ENCODE data around the gene IFI27L2.

Gene IFI27L2, protein sequence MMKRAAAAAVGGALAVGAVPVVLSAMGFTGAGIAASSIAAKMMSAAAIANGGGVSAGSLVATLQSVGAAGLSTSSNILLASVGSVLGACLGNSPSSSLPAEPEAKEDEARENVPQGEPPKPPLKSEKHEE

DNA sequence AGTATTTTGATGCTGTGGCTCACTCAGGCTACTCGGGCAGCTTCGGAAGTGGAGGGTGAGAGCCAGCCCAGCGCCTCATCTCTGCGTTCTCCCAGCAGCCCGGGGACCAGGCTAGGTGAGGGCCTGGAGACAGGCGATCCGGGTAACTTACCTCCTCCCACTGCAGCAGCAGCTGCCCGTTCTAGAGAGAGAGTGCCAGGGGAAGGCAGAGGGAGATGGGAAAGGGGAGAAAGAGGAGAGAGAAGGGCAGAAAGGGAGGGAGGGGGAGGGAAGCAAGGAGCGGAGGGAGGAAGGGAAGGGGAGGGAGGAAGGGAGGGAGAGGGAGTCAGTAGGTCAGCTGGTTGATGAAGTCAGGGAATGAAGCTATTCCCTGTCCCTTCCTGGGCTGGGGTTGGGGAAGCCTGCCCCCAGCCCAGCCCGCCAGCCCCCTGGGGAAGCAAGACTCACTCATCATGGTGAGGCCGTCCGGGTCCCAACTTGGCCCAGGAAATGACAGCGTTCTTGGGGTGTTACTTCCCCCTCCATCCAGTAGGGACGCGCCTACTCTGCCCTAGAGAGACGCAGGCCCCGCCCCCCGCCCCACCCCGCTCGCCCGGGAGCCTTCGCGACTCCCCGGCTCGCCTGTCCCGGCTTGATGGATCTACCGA is at the start of gene IFI27L2:
TSS of gene IFI27L2 (minus strand) at position 494 of the 647 bp plus-strand sequence. CDS start at position 454, 40 bp downstream.
- Mint-ChIP-seq H3K4me1 (peaks cover 26% of the 10 kb centered on the region), H3K4me3 (peak within 1 kb of the TSS; percentile 97 to 99), H3K27me3 (no peaks in the 10 kb centered on the region), H3K9me3 (no peaks in the 10 kb centered on the region), H3K27ac (peak within 1 kb of the TSS; percentile 94 to 96)
- ATAC-seq (peak; percentile 95), DNase-seq (peak; percentile 62 to 67)

DNA sequence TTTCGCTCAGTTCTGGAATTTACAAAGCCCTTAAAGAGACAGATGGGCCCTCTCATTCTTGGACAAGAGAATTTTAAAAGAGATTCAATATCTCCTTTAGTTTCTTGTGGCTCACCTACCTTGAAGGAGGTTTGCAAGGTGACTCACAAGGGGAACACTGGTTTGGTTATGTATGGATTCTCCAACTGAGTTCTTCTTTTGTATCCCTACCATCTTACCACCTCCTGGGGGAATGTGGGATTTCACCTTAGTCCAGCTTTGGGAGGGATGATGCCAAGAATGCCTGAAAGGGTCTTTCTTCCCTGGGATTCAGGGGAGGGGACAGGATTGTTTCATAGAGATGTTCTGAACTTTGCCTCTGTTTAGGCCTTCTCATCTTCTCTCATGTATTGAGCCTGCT is 48.4 kb upstream of the IFI27L2 start:
- Mint-ChIP-seq H3K27ac (no peak overlapping the region), H3K4me3 (no peak overlapping the region), H3K9me3 (no peaks in the 10 kb centered on the region), H3K27me3 (peaks cover 33% of the 10 kb centered on the region), H3K4me1 (peaks cover 42% of the 10 kb centered on the region)
- DNase-seq, result no peak
- ATAC-seq, result no peak

DNA sequence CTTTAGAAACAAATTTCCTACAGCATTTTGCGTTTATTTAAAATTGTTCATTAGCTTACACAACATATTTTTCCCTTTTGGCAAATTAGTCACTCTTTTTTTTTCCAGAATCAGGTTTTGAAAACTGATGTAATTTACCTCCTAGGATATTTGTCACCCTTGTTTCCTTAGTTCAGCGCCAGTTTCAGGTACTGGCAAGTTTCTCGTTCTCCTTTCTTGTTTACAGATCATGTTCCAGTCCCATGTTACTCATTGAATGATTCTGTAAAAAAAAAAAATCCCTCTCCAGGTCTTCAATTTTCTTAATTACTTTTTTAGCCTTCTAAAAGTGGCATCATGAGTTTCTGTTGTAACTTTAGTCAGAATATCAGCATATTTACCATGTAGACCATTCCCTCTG is 47.4 kb upstream of the IFI27L2 start:
- Mint-ChIP-seq H3K9me3 (no peaks in the 10 kb centered on the region), H3K27me3 (peaks cover 36% of the 10 kb centered on the region), H3K4me1 (peaks cover 42% of the 10 kb centered on the region), H3K4me3 (peak overlapping the region in 1 of 2 donors; percentile 2), H3K27ac (no peak overlapping the region)
- DNase-seq (no peak), ATAC-seq (no peak)

DNA sequence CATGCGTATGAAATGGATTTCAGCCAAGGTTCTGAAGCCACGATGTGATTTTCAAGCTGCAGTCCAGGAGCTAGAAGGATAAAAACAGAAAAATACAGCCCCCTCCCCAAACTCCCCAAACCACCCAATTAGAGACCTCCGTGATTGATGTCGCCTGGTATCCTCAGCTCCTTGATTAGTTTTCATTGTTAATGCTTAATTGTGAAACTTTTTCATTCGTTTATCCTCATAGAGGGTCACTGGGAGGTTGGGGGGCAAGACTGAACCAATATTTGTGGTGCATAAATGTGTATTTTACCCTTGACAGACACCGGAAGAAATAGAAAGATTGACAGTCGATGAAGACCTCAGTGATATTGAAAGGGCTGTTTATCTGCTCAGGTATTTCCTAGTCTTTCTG is 46.3 kb upstream of the IFI27L2 start:
- H3K27me3 Mint-ChIP-seq, result peaks cover 40% of the 10 kb centered on the region
- peak overlapping the region; percentile 83 to 89 for H3K4me3 Mint-ChIP-seq
- DNase-seq (no peak), ATAC-seq (no peak)
- peak overlapping the region in 1 of 2 donors; percentile 57 for H3K27ac Mint-ChIP-seq
- peaks cover 36% of the 10 kb centered on the region for H3K4me1 Mint-ChIP-seq
- no peaks in the 10 kb centered on the region for H3K9me3 Mint-ChIP-seq

DNA sequence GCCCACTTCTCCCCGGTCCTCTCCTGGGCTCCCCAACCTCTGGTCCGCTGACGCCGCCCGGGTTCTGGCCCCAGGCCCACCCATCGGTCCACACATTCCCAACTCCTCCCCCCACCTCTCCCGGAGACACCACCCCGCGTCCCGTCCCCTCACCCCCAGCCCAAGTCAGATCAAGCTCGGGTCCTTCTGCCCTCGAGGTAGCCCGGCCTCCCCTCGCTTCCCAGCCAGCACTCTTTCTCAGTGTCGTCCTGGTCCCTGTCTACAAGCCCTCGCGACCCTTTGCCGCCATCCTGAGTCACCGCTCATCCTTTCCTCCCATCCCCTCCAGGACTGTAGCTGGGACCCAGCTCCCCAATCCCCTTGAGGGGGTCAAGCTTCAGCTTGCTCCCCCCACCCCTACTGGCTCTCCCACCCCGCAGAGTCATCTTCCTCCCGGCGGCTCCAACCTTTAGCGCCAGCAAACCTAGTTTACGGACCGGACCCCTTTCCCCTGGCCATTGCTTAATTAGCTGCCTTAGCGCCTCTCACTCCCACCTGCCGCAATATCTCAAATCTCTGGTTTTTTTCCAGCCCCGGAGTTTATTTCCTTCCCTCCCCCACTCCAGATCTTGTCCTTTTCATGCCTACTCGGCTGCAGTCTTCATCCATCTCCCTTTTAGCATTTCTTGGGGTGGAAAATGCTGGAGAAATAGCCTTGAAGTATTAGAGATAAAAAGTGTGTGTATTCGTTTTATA is 45.8 kb upstream of the IFI27L2 start:
- no peaks in the 10 kb centered on the region for H3K9me3 Mint-ChIP-seq
- peak overlapping the region; percentile 57 to 81 for H3K27ac Mint-ChIP-seq
- H3K27me3 Mint-ChIP-seq, result peaks cover 40% of the 10 kb centered on the region
- H3K4me3 Mint-ChIP-seq, result peak overlapping the region; percentile 83 to 89
- no peak for DNase-seq
- peaks cover 32% of the 10 kb centered on the region for H3K4me1 Mint-ChIP-seq
- ATAC-seq, result peak; percentile 19

DNA sequence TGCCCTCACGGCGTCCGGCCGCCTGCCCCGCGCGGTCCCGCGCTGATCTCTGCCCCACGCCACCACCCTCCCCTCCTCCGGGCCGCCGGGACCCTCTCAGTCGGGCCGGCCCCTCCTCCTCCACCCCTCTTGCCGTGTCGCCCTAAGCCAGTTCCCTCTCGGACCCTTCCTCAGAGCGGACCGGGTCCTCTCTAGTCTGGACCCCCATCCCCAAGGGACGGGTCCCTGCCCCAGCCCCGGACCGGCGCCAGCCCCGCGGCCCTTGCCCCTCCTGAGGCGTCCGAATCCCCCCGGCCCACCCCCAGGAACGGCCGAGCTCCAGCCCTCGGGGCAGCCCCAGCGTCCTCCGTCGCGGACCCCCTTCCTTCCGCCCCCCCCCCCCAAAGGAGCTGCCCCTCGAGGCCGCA is 45.2 kb upstream of the IFI27L2 start:
- Mint-ChIP-seq H3K4me1 (peaks cover 30% of the 10 kb centered on the region), H3K4me3 (peak overlapping the region; percentile 83 to 89), H3K27me3 (peaks cover 38% of the 10 kb centered on the region), H3K9me3 (no peaks in the 10 kb centered on the region), H3K27ac (peak overlapping the region in 1 of 2 donors; percentile 40)
- DNase-seq (no peak), ATAC-seq (peak; percentile 56)

DNA sequence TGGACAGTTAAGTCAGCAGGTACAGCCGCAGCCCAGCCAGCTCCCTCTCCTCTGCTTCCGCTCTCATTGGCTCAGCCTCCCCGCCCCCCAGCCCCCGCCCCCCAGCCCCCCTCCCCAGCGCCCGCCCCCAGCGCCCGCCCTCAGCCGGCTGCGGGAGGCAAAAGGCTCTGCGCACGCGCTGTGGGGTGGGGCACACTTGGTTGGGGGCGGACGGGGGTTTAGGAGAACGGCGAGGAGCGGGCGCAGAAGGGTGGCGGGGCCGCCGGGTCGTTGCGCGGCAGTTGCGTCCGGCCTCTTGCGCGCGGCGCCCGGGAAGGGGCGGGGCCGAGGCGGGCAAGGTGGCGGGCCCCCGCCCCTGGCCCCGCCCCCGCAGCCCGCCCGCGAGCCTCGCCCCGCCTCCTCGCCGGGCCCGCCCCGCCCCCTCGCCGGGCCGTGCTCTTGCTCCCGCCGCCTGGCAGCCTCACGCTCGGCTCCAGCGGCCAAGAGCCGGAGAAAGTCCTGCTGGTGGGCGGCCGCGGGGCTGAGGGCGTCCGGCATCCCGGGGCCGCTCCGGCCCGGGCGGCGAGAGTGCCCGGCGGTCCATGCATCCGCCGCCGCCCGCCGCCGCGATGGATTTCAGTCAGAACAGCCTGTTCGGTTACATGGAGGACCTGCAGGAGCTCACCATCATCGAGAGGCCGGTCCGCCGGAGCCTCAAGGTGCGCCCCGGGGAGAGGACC is 44.6 kb upstream of the IFI27L2 start, which contains the start of gene PPP4R4:
TSS of gene PPP4R4 (plus strand) at position 438 of the 719 bp plus-strand sequence. CDS start at position 582, 144 bp downstream.
- peak; percentile 90 for ATAC-seq
- H3K27ac Mint-ChIP-seq, result peak within 1 kb of the TSS; percentile 57 to 81
- DNase-seq, result peak; percentile 85 to 91
- H3K27me3 Mint-ChIP-seq, result peaks cover 33% of the 10 kb centered on the region
- H3K9me3 Mint-ChIP-seq, result no peaks in the 10 kb centered on the region
- peaks cover 30% of the 10 kb centered on the region for H3K4me1 Mint-ChIP-seq
- peak within 1 kb of the TSS; percentile 83 to 89 for H3K4me3 Mint-ChIP-seq

DNA sequence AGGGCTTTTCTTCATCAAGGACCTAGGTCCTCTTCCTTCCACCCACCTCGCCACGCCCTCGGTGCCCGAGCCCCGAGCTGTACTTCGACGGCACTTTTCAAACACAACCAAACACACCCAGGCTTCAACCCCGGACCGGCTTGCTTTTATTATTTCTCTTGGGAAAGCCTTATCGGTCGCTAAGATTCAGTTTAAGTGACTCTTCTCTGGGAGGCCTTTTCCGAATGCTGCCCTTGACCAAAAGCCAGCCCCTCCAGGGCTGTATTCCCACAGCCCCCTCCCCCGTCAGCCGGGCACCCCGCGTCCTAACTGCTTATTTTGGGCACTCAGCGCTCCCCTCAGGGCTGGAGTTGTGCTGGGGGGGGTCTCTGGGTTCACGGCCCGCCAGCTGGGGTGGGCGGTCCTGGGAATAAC is 44.1 kb upstream of the IFI27L2 start:
- no peaks in the 10 kb centered on the region for H3K9me3 Mint-ChIP-seq
- peak in 1 of 2 donors; percentile 28 for DNase-seq
- peaks cover 32% of the 10 kb centered on the region for H3K27me3 Mint-ChIP-seq
- H3K4me3 Mint-ChIP-seq, result peak overlapping the region; percentile 78 to 82
- peak overlapping the region in 1 of 2 donors; percentile 66 for H3K27ac Mint-ChIP-seq
- peaks cover 30% of the 10 kb centered on the region for H3K4me1 Mint-ChIP-seq
- ATAC-seq, result no peak

DNA sequence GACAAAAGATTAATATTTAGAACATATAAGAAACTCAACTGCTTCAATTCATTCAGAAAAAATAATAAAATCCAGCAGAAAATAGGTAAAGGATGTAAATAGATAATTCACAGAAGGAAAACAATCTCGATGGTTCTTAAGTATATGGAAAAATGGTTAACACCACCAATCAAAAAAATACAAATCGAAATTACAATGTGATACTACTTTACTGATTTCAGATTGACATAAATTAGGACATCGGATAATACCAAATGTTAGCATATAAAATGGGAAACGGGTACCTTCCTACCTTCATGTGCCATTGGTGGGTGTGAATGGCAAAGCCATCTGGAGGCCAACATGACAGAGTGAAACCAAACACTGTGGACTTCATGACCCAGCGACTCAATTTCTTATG is 43.1 kb upstream of the IFI27L2 start:
- no peaks in the 10 kb centered on the region for H3K9me3 Mint-ChIP-seq
- H3K27ac Mint-ChIP-seq, result no peak overlapping the region
- H3K27me3 Mint-ChIP-seq, result peaks cover 32% of the 10 kb centered on the region
- no peak for DNase-seq
- peaks cover 30% of the 10 kb centered on the region for H3K4me1 Mint-ChIP-seq
- no peak for ATAC-seq
- H3K4me3 Mint-ChIP-seq, result no peak overlapping the region

DNA sequence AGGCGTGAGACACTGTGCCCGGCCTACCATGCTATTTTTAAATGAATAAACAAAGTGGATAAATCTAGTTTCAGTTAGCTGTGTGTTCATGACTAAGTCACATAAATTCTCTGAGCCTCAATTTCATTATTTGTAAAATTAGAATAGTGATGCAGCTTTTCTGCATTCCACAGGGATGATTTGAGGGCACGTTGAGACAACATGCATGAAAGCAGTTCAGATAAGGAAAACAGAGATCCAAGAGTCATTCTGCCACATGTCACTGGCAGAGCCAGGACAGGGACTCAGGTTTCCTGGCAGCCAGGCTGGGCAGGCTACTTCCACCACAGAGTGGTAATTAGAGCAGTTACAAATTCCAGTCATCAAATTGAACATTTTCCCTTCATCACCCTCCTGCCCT is 41.8 kb upstream of the IFI27L2 start:
- peaks cover 21% of the 10 kb centered on the region for H3K4me1 Mint-ChIP-seq
- DNase-seq, result no peak
- no peaks in the 10 kb centered on the region for H3K9me3 Mint-ChIP-seq

DNA sequence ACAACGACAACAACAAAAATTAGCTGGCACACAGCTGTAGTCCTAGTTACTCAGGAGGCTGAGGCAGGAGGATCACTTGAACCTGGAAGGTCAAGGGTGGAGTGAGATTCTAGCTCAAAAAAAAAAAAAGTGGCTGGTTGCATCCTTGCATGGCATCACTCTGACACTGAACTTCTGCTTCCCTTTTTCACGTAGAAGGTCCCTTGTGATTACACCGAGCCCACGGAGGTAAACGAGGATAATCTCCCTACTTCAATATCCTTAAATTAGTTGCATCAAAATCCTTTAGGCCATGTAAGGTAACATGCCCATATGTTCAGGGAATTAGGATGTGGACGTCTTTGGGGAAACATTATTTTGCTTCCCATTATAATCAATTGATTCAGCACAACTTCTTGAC is 40.7 kb upstream of the IFI27L2 start:
- peaks cover 11% of the 10 kb centered on the region for H3K27me3 Mint-ChIP-seq

More for the DNA sequence above, 41.8 kb upstream of the IFI27L2 start:
- ATAC-seq, result no peak
- Mint-ChIP-seq H3K27ac (no peak overlapping the region), H3K27me3 (peaks cover 22% of the 10 kb centered on the region), H3K4me3 (no peak overlapping the region)

DNA sequence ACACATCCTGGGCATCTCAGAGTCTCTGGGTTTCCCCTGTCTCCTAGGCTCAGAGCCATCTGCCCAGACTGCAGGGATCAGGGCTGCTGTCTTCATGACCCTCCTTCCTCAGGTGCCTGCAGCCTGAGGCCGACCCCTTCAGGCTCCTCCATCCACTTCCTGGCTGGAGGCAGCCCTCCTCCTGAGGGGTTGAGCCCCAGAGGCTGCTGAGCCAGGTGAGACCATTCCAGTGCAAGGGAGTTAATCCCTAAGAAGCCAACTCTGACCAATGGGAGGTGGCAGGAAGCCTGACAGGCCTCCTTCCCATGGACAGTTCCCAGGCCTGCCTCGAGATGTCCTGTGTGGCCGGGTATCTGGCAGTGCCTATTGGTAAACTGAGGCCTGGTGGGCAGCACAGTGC is 36.3 kb upstream of the IFI27L2 start:
- no peak overlapping the region for H3K4me3 Mint-ChIP-seq
- no peaks in the 10 kb centered on the region for H3K27me3 Mint-ChIP-seq
- peaks cover 36% of the 10 kb centered on the region for H3K4me1 Mint-ChIP-seq
- DNase-seq (no peak), ATAC-seq (no peak)
- H3K27ac Mint-ChIP-seq, result peak overlapping the region in 1 of 2 donors; percentile 73
- no peaks in the 10 kb centered on the region for H3K9me3 Mint-ChIP-seq

More for the DNA sequence above, 40.7 kb upstream of the IFI27L2 start:
- ATAC-seq (no peak), DNase-seq (no peak)
- no peaks in the 10 kb centered on the region for H3K9me3 Mint-ChIP-seq
- H3K4me1 Mint-ChIP-seq, result peaks cover 11% of the 10 kb centered on the region
- no peak overlapping the region for H3K27ac Mint-ChIP-seq
- H3K4me3 Mint-ChIP-seq, result no peak overlapping the region

DNA sequence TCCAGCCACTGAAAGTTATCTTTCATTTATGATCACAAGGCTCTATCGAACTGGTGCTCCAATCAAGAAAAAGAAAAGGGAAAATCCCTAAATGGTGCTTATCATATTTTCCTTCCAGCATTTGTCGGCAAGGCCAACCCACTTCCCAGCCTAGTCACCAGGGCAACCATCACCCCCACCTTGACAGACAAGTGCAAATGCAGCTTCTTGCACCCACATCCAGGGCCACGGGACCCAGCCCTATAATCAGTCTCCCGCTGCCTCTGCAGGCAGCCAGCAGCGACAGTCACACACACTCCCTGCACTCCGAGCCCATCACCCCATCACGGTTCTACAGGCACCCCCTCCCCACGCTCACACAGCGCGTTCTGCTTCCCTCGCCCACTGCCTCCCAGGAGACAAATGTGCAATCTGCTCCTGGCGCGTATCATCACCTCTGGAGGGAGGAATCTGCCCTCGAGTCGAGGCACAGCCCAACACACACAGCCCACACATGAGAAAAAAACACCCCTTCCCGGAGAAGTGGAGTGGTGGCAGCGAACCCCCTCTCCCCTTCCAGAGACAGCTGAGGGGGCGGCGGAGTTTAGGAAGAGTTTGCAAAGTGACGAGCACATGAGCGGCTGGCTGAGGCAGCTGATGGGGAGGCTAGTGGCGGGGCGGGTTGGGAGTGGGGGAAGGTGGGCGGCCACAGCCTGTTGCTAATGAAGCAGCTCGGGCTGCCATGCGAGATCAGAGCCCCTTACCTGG is 35.5 kb upstream of the IFI27L2 start:
- DNase-seq (peak in 1 of 2 donors; percentile 26), ATAC-seq (peak; percentile 70)
- Mint-ChIP-seq H3K4me3 (peak overlapping the region in 1 of 2 donors; percentile 12), H3K4me1 (peaks cover 41% of the 10 kb centered on the region), H3K9me3 (no peaks in the 10 kb centered on the region), H3K27ac (peak overlapping the region in 1 of 2 donors; percentile 70), H3K27me3 (no peaks in the 10 kb centered on the region)

DNA sequence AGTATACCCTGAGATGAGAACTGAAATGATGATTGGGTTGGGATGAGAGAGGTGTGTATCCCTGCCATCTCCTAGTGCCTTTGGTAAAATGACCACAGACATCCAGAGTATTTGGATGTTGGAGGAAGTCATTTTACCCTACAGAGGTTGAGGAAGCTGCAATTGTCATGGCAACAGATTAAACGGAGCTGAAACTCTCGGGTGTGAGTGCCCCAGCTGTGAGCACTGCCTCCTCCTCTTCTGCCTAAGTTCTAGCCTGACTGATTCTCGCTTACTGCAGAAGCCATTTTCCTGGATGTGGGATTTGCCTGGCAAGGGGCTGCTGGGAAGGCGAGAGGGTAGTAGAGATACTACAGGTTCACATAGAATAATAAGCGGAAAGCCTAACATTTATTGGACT is 34.4 kb upstream of the IFI27L2 start:
- Mint-ChIP-seq H3K4me1 (peaks cover 42% of the 10 kb centered on the region), H3K27ac (no peak overlapping the region), H3K9me3 (no peaks in the 10 kb centered on the region), H3K4me3 (no peak overlapping the region), H3K27me3 (no peaks in the 10 kb centered on the region)
- DNase-seq, result no peak
- no peak for ATAC-seq

DNA sequence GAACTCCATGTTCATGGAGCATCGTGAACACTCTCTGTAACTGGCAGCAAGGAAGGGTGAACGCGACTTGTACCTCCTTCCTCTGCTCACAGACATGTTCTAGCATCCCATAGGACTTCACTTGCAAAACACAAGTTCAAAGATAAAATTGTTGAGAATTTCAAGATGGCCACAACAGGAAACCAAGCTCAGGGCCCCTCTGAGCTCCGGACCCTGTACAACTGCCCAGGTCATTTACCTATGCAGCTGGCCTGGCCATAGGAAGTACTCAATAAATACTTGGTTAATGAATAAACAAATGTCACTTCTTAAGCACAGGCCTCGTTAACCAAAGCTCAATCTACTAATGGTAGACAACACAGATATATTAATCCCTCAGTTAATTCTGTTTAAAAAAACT is 33.1 kb upstream of the IFI27L2 start:
- Mint-ChIP-seq H3K4me3 (no peak overlapping the region), H3K27ac (peak overlapping the region in 1 of 2 donors; percentile 48)

More for the DNA sequence above, 33.1 kb upstream of the IFI27L2 start:
- Mint-ChIP-seq H3K27me3 (no peaks in the 10 kb centered on the region), H3K4me1 (peaks cover 55% of the 10 kb centered on the region), H3K9me3 (no peaks in the 10 kb centered on the region)
- no peak for DNase-seq
- ATAC-seq, result no peak

All from stimulated activated naive CD8-positive, alpha-beta T cell treated with anti-CD3 and anti-CD28 coated beads, Interleukin-15, amount 100 ng/mL, for 72 hours (primary cell).